AG04449 (cell line): ENCODE results near the gene THRB.
A peak's percentile ranks its signal among the peaks of the same experiment; 100 is the strongest.

Experiments used
- CTCF ChIA-PET: fragments of 350-600 bp; formaldehyde crosslinking; extraction: SDS; loops from one replicate; lab custom pipeline; 2021; ENCODE audit warnings: antibody characterized with exemption; lab: Yijun Ruan, JAX
- POLR2A ChIA-PET: fragments of 400-600, 350-600 bp; formaldehyde crosslinking; extraction: SDS; loops from one replicate; lab custom pipeline; 2020; ENCODE audit warnings: antibody characterized with exemption, inconsistent platforms; lab: Yijun Ruan, JAX
- DNase-seq: peaks from one replicate; pipeline ENCODE4 v3.0.0-alpha.2; 2010; ENCODE audit warnings: low read depth, low spot score
- H3K4me3 ChIP-seq: 2 replicates; pipeline ENCODE4 v1.5.1; 2011; ENCODE audit warnings: low read depth, mild to moderate bottlenecking, control low read depth, low read length
- CTCF ChIP-seq: IDR thresholded peaks from one replicate; pipeline ENCODE4 v1.5.1; 2011; ENCODE audit warnings: mild to moderate bottlenecking, moderate library complexity, low read length, control low read depth, inconsistent platforms; ENCODE audit not compliant: insufficient read depth; ENCODE audit errors: missing control alignments

Gene THRB

GRCh38 chr3:24370352-24371090, 124.1 kb downstream of the THRB start:
- CTCF ChIA-PET = no interaction called here
- no peak for DNase-seq
- POLR2A ChIA-PET = no interaction called here
- no peak overlapping the region for H3K4me3 ChIP-seq
- no peak for TF ChIP-seq CTCF

DNA sequence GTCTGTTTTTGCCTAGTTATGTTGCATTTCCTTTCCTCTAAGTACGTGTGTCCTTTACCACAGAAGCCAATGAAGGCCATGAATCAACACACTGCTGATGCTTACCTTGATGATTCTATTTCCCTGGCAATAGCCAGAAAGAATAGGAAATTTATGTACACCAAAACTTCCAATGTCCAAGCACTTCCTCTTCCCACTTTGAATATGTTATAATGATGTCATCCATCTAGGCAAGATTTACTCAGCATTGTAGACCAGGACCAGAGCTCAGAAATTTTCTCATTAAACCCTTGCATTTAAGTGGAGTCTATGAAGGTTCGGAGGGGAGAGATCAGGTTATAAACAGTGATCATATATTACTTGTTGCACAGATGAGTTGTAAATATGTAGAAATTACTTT, 126.0 kb downstream of the THRB start:
- POLR2A ChIA-PET = no interaction called here
- no peak for TF ChIP-seq CTCF
- H3K4me3 ChIP-seq = no peak overlapping the region
- CTCF ChIA-PET = no interaction called here
- no peak for DNase-seq

DNA sequence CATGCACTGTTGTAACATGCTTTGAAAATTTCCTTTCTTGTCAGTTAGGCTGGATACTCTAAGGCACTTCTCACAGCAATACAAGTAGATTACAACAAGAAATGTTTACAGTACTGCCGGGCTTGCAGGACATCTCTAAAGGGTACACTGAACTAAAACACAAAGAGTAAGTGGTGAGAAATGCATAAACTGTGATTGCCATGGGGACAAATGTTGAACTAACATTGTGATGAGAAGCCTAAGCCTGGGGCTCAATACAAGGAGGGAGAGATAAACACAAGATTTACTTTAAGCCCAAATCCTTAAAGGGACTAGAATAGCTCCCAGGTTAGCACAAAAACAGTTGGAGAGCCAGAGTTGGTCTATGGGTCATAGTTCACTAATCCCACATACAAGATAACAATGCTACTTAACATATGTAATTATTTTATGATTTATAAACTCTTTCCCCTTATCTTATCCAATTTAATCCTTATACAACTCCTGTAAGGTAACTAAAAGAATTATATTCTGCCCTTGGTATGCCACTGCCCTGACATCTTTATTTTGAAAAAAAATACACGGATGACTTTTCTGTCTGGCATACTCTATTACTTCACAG, 126.9 kb downstream of the THRB start:
- no peak for DNase-seq
- CTCF ChIA-PET = no interaction called here
- TF ChIP-seq CTCF = no peak
- H3K4me3 ChIP-seq = no peak overlapping the region
- POLR2A ChIA-PET = no interaction called here

DNA sequence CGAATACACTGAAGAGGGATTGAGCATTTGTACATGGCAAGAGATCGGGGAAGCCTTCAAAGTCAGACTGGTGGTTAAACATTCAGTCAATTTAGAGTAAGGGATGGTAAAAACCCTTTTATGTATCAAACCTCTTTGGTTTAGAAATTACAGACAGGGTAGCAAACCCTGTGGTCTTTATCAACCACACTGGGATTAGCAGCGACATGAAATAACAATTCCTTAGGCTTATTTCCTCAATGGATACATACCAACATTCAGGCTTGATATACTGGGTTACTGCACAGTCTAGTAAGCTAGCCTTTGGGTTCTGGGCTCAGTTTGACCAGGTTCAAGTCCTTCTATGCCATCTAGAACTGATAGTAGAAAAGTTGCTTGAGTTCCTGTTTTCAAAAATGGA, 127.4 kb downstream of the THRB start:
- no peak overlapping the region for H3K4me3 ChIP-seq
- CTCF ChIA-PET = no interaction called here
- POLR2A ChIA-PET = no interaction called here
- TF ChIP-seq CTCF = no peak
- no peak for DNase-seq

- no peak overlapping the region for H3K4me3 ChIP-seq
- ChIA-PET POLR2A (no interaction called here), CTCF (no interaction called here)
- no peak for TF ChIP-seq CTCF
- DNase-seq = peak; percentile 17
Measured at GRCh38 chr3:24365168-24365567, 129.5 kb downstream of the THRB start.

DNA sequence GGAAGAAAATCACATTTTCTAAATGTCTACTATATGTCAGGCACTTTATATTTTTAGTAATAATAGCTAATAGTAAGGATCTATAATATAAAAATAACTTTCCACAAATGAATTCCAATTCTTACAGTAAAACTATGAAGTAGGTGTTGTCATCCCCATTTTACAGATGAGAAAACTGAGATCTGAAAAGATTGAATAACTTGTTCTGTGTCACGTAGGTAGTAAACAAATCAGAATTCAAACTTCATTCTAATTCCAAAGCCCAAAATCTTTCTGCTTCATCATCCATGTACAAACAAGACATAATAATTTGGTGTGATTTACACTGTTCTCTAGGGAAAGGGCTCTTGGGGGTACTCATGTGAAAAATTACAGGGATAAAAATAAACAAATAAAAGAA, 130.3 kb downstream of the THRB start:
- TF ChIP-seq CTCF = no peak

More for the DNA sequence above, 130.3 kb downstream of the THRB start:
- POLR2A ChIA-PET = no interaction called here
- DNase-seq = no peak
- no peak overlapping the region for H3K4me3 ChIP-seq
- CTCF ChIA-PET = no interaction called here
